Skeletal muscle tissue (tissue), 4 donors: Measurements from ENCODE around the gene SPI1. TPM values are rescaled to one million over a fixed set of nuclear protein-coding genes. Genes with fewer than 3 reads are reported as not detected.
A peak's percentile ranks its signal among the peaks of the same experiment; 100 is the strongest.

Experiments used
- H3K27ac ChIP-seq: one replicate; pipeline ENCODE4 v1.7.0; 2013; ENCODE audit warnings: mild to moderate bottlenecking, low read depth, low read length, inconsistent platforms
- H3K27me3 ChIP-seq, 3 donors: one replicate each; pipeline ENCODE4 v1.7.0; 2013; ENCODE audit warnings: low read length in 3 of 3; ENCODE audit not compliant: control insufficient read depth in 3 of 3, insufficient read depth in 3 of 3
- H3K36me3 ChIP-seq, 3 donors: one replicate each; pipeline ENCODE4 v1.7.0; 2013; ENCODE audit warnings: low read length in 3 of 3; ENCODE audit not compliant: control insufficient read depth in 3 of 3, insufficient read depth in 3 of 3
- H3K4me1 ChIP-seq, 3 donors: one replicate each; pipeline ENCODE4 v1.7.0; 2013; ENCODE audit warnings: low read length in 3 of 3, mild to moderate bottlenecking in 3 of 3; ENCODE audit not compliant: control insufficient read depth in 3 of 3, insufficient read depth in 3 of 3
- H3K4me3 ChIP-seq, 3 donors: one replicate each; pipeline ENCODE4 v1.7.0; 2013; ENCODE audit warnings: low read length in 3 of 3
- H3K9ac ChIP-seq, 3 donors: one replicate each; pipeline ENCODE4 v1.7.0; 2013; ENCODE audit warnings: low read length in 3 of 3, mild to moderate bottlenecking in 3 of 3, moderate library complexity in 2 of 3, low read depth in 1 of 3
- H3K9me3 ChIP-seq, 3 donors: one replicate each; pipeline ENCODE4 v1.7.0; 2013; ENCODE audit warnings: low read length in 3 of 3; ENCODE audit not compliant: control insufficient read depth in 3 of 3
- total RNA-seq: library from RNA; depleted of rRNA; stranded (reverse); fragments of >200 nt; gene quantifications from one replicate; pipeline ENCODE4 v1.2.3, GENCODE V29; 2014
- donor health status: Osteomylitis.

The SPI1 gene
- total RNA-seq, 1 donor from 2014 or later = 2.6 TPM

- peak overlapping the region in 1 of 3 donors; percentile 8 for H3K9ac ChIP-seq
- no peak overlapping the region for H3K27ac ChIP-seq
- H3K36me3 ChIP-seq = no peaks in the 10 kb centered on the region
- peak overlapping the region in 2 of 3 donors; percentile 15 to 51 for H3K4me3 ChIP-seq
- no peaks in the 10 kb centered on the region for H3K9me3 ChIP-seq
- H3K27me3 ChIP-seq = no peaks in the 10 kb centered on the region
- H3K4me1 ChIP-seq = peaks cover 0 to 3% (median 2%) of the 10 kb centered on the region in 3 donors
Measured at GRCh38 chr11:47376107-47376524, 2.2 kb downstream of the SPI1 start.

- Histone ChIP-seq H3K27me3 (no peaks in the 10 kb centered on the region), H3K27ac (no peak overlapping the region), H3K9ac (no peak overlapping the region), H3K36me3 (no peaks in the 10 kb centered on the region), H3K4me1 (peaks cover 0 to 3% (median 2%) of the 10 kb centered on the region in 3 donors), H3K9me3 (no peaks in the 10 kb centered on the region), H3K4me3 (no peak overlapping the region)
Measured at GRCh38 chr11:47375546-47376085, 2.7 kb downstream of the SPI1 start.

GRCh38 chr11:47375020-47375419, 3.3 kb downstream of the SPI1 start:
- H3K36me3 ChIP-seq = no peaks in the 10 kb centered on the region
- no peaks in the 10 kb centered on the region for H3K27me3 ChIP-seq
- H3K9ac ChIP-seq = no peak overlapping the region
- H3K27ac ChIP-seq = no peak overlapping the region
- no peak overlapping the region for H3K4me3 ChIP-seq
- H3K4me1 ChIP-seq = peaks cover 0 to 3% (median 2%) of the 10 kb centered on the region in 3 donors
- H3K9me3 ChIP-seq = no peaks in the 10 kb centered on the region

- no peaks in the 10 kb centered on the region for H3K9me3 ChIP-seq
- no peaks in the 10 kb centered on the region for H3K27me3 ChIP-seq
- no peak overlapping the region for H3K27ac ChIP-seq
- H3K4me1 ChIP-seq = peaks cover 0 to 3% (median 2%) of the 10 kb centered on the region in 3 donors
- H3K4me3 ChIP-seq = no peak overlapping the region
- no peak overlapping the region for H3K9ac ChIP-seq
- H3K36me3 ChIP-seq = no peaks in the 10 kb centered on the region
Measured at GRCh38 chr11:47374720-47375019, 3.7 kb downstream of the SPI1 start.

- Histone ChIP-seq H3K27me3 (no peaks in the 10 kb centered on the region), H3K4me3 (no peak overlapping the region), H3K9me3 (no peaks in the 10 kb centered on the region), H3K27ac (no peak overlapping the region), H3K36me3 (no peaks in the 10 kb centered on the region), H3K4me1 (peaks cover 0 to 3% (median 2%) of the 10 kb centered on the region in 3 donors), H3K9ac (peak overlapping the region in 1 of 3 donors; percentile 16)
Measured at GRCh38 chr11:47373876-47374719, 4.2 kb downstream of the SPI1 start.

GRCh38 chr11:47372422-47372821, 5.9 kb downstream of the SPI1 start:
- H3K4me3 ChIP-seq = no peak overlapping the region
- no peak overlapping the region for H3K9ac ChIP-seq
- no peaks in the 10 kb centered on the region for H3K9me3 ChIP-seq
- H3K27ac ChIP-seq = no peak overlapping the region
- H3K27me3 ChIP-seq = no peaks in the 10 kb centered on the region
- peaks cover 0 to 3% (median 2%) of the 10 kb centered on the region in 3 donors for H3K4me1 ChIP-seq
- no peaks in the 10 kb centered on the region for H3K36me3 ChIP-seq

- no peaks in the 10 kb centered on the region for H3K9me3 ChIP-seq
- H3K4me1 ChIP-seq = peaks cover 0 to 3% (median 2%) of the 10 kb centered on the region in 3 donors
- H3K27ac ChIP-seq = no peak overlapping the region
- no peaks in the 10 kb centered on the region for H3K27me3 ChIP-seq
- H3K9ac ChIP-seq = no peak overlapping the region
- H3K4me3 ChIP-seq = no peak overlapping the region
- no peaks in the 10 kb centered on the region for H3K36me3 ChIP-seq
Measured at GRCh38 chr11:47369676-47370075, 8.7 kb downstream of the SPI1 start.

GRCh38 chr11:47366020-47366490, 12.3 kb downstream of the SPI1 start:
- Histone ChIP-seq H3K4me3 (no peak overlapping the region), H3K27ac (no peak overlapping the region), H3K9ac (no peak overlapping the region), H3K9me3 (no peaks in the 10 kb centered on the region), H3K4me1 (peaks cover 0 to 3% (median 0%) of the 10 kb centered on the region in 3 donors), H3K36me3 (no peaks in the 10 kb centered on the region), H3K27me3 (no peaks in the 10 kb centered on the region)

GRCh38 chr11:47361419-47361818, 16.9 kb downstream of the SPI1 start:
- Histone ChIP-seq H3K9me3 (no peaks in the 10 kb centered on the region), H3K4me1 (peaks cover 0 to 6% (median 0%) of the 10 kb centered on the region in 3 donors), H3K36me3 (peaks cover 0 to 10% (median 8%) of the 10 kb centered on the region in 3 donors)

GRCh38 chr11:47360341-47360740, 18.0 kb downstream of the SPI1 start:
- H3K27me3 ChIP-seq = no peaks in the 10 kb centered on the region
- no peaks in the 10 kb centered on the region for H3K9me3 ChIP-seq
- peaks cover 0 to 12% (median 8%) of the 10 kb centered on the region in 3 donors for H3K36me3 ChIP-seq
- H3K4me3 ChIP-seq = no peak overlapping the region
- no peak overlapping the region for H3K9ac ChIP-seq
- H3K4me1 ChIP-seq = peaks cover 0 to 7% (median 6%) of the 10 kb centered on the region in 3 donors
- no peak overlapping the region for H3K27ac ChIP-seq

More at GRCh38 chr11:47361419-47361818, 16.9 kb downstream of the SPI1 start:
- no peak overlapping the region for H3K4me3 ChIP-seq
- H3K27ac ChIP-seq = no peak overlapping the region
- H3K9ac ChIP-seq = peak overlapping the region in 1 of 3 donors; percentile 8
- H3K27me3 ChIP-seq = no peaks in the 10 kb centered on the region
